PC-3 (cell line): ENCODE data around the gene ADIG. TPM values are rescaled to one million over a fixed set of nuclear protein-coding genes. Genes with fewer than 3 reads are reported as not detected.

Experiments used
- ATAC-seq: fragments of 200-7000 bp; cut with Tn5 transposase; 2 replicates; pipeline ENCODE4 v1.9.1; 2020; ENCODE audit warnings: mild to moderate bottlenecking, moderate library complexity
- BruUV-seq: library from RNA; stranded (reverse); fragments of 400-500 nt; replicated peaks from 2 replicates; lab custom pipeline; 2021; lab: Mats Ljungman, UMichigan
- CTCF ChIA-PET: fragments of 300-600 bp; sonication (Branson Sonifier 250); formaldehyde crosslinking; loops from one replicate; lab custom pipeline; 2022; ENCODE audit warnings: antibody characterized with exemption; lab: Charles Lee
- POLR2A ChIA-PET: fragments of 300-600 bp; sonication (Branson Sonifier 250); formaldehyde crosslinking; loops from one replicate; lab custom pipeline; 2022; ENCODE audit warnings: antibody characterized with exemption; ENCODE audit not compliant: unreplicated experiment; lab: Charles Lee
- DNase-seq: peaks from one replicate; pipeline ENCODE4 v3.0.0-alpha.2; 2015
- H2AFZ ChIP-seq: fragments of 300-600 bp; sonication (generic); 2 replicates; pipeline ENCODE4 v1.6.0; 2016; ENCODE audit warnings: antibody characterized with exemption, low read length
- H3F3A ChIP-seq: fragments of 300-600 bp; sonication (generic); one replicate; pipeline ENCODE4 v1.6.0; 2017; ENCODE audit warnings: antibody characterized with exemption, low read length, control low read depth, mild to moderate bottlenecking; ENCODE audit not compliant: unreplicated experiment
- H3K27ac ChIP-seq: fragments of 300-600 bp; sonication (generic); 2 replicates; pipeline ENCODE4 v1.5.1; 2016; ENCODE audit warnings: mild to moderate bottlenecking, low read length
- H3K27me3 ChIP-seq: fragments of 300-600 bp; sonication (generic); 2 replicates; pipeline ENCODE4 v1.6.1; 2016; ENCODE audit warnings: low read length, mixed read lengths
- H3K36me3 ChIP-seq: fragments of 300-600 bp; sonication (generic); 2 replicates; pipeline ENCODE4 v1.6.1; 2016; ENCODE audit warnings: low read depth, mixed run types, low read length, mixed read lengths
- H3K4me1 ChIP-seq: fragments of 300-600 bp; sonication (generic); 2 replicates; pipeline ENCODE4 v1.5.1; 2016; ENCODE audit warnings: low read length; ENCODE audit not compliant: insufficient read depth
- H3K4me2 ChIP-seq: fragments of 300-600 bp; sonication (generic); 2 replicates; pipeline ENCODE4 v1.6.0; 2016; ENCODE audit warnings: low read length
- H3K4me3 ChIP-seq: fragments of 300-600 bp; sonication (generic); 2 replicates; pipeline ENCODE4 v1.5.1; 2016; ENCODE audit warnings: mild to moderate bottlenecking, low read length, mixed read lengths
- H3K79me2 ChIP-seq: fragments of 300-600 bp; sonication (generic); 2 replicates; pipeline ENCODE4 v1.6.1; 2017; ENCODE audit warnings: low read length, mixed read lengths
- H3K9ac ChIP-seq: fragments of 300-600 bp; sonication (generic); 2 replicates; pipeline ENCODE4 v1.6.0; 2016; ENCODE audit warnings: mild to moderate bottlenecking, low read length
- H3K9me2 ChIP-seq: fragments of 300-600 bp; sonication (generic); replicated peaks from 2 replicates; pipeline ENCODE4 v1.6.1; 2016; ENCODE audit warnings: mixed run types, low read length, mixed read lengths
- H3K9me3 ChIP-seq: fragments of 300-600 bp; sonication (generic); 2 replicates; pipeline ENCODE4 v1.6.1; 2016; ENCODE audit warnings: low read length, mixed read lengths
- H4K20me1 ChIP-seq: fragments of 300-600 bp; sonication (generic); 2 replicates; pipeline ENCODE4 v1.6.1; 2016; ENCODE audit warnings: low read length, mixed read lengths
- EZH2 ChIP-seq: fragments of 300-600 bp; sonication (generic); IDR thresholded peaks from one replicate; pipeline ENCODE4 v1.6.1; 2017; ENCODE audit warnings: antibody characterized with exemption, mild to moderate bottlenecking, low read length; ENCODE audit not compliant: unreplicated experiment
- EZH2phosphoT487 ChIP-seq: fragments of 300-600 bp; sonication (generic); IDR thresholded peaks from 2 replicates; pipeline ENCODE4 v1.6.1; 2018; ENCODE audit warnings: mild to moderate bottlenecking, antibody characterized with exemption, low read length, borderline replicate concordance
- intact Hi-C: fragments of 100-400 bp; cut with micrococcal nuclease; formaldehyde crosslinking; loops from 2 replicates; pipeline ENCODE4 v1.9.0; 2023
- total RNA-seq: library from RNA; depleted of rRNA; stranded (reverse); fragments of >200 nt; gene quantifications from 2 replicates; pipeline ENCODE4 v1.2.3, GENCODE V29; 2014
- TF ChIP-seq, protein P1 (sequence below): fragments of 300-600 bp; sonication (generic); conservative IDR thresholded peaks from 2 replicates; pipeline ENCODE4 v1.5.1; 2017; ENCODE audit warnings: antibody characterized with exemption, low read depth, mild to moderate bottlenecking, low read length

The ADIG gene
- total RNA-seq, 1 experiment from 2014 or later = not detected

DNA sequence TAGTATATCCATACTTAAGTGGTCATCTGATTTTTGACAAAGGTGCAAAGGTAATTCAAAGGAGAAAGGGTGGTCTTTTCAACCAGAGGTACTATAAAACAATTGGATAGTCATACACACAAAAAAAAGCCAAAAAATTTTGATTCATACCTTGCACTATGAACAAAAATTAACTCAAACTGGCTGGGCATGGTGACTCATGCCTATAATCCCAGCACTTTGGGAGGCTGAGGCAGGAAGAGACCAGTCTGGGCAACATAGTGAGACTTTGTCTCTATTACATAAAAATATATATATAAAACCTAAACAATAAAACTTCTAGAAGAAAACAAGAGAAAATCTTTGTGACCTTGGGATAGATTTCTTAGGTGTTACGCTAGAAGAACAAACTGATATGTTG lies 43.8 kb upstream of the ADIG start:
- DNase-seq (no peak), ATAC-seq (peak; percentile 48; the same call in 1 of the 2 replicates)
- Histone ChIP-seq H3K36me3 (peaks cover 68% of the 10 kb centered on the region), H3K4me3 (no peak overlapping the region), H3K9me3 (no peaks in the 10 kb centered on the region), H3K4me2 (no peak overlapping the region), H3K4me1 (no peaks in the 10 kb centered on the region), H3K9me2 (no peaks in the 10 kb centered on the region), H4K20me1 (no peaks in the 10 kb centered on the region), H3K27me3 (no peaks in the 10 kb centered on the region), H2AFZ (no peak overlapping the region), H3K27ac (no peak overlapping the region), H3K9ac (no peak overlapping the region), H3K79me2 (no peaks in the 10 kb centered on the region), H3F3A (no peaks in the 10 kb centered on the region)
- intact Hi-C loops = no loop called here
- no peak for TF ChIP-seq EZH2
- TF ChIP-seq, protein P1, sequence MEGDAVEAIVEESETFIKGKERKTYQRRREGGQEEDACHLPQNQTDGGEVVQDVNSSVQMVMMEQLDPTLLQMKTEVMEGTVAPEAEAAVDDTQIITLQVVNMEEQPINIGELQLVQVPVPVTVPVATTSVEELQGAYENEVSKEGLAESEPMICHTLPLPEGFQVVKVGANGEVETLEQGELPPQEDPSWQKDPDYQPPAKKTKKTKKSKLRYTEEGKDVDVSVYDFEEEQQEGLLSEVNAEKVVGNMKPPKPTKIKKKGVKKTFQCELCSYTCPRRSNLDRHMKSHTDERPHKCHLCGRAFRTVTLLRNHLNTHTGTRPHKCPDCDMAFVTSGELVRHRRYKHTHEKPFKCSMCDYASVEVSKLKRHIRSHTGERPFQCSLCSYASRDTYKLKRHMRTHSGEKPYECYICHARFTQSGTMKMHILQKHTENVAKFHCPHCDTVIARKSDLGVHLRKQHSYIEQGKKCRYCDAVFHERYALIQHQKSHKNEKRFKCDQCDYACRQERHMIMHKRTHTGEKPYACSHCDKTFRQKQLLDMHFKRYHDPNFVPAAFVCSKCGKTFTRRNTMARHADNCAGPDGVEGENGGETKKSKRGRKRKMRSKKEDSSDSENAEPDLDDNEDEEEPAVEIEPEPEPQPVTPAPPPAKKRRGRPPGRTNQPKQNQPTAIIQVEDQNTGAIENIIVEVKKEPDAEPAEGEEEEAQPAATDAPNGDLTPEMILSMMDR = no peak
- TF ChIP-seq EZH2phosphoT487 = no peak
- ChIA-PET CTCF (no interaction called here), POLR2A (no interaction called here)
- no TSS peak for BruUV-seq

DNA sequence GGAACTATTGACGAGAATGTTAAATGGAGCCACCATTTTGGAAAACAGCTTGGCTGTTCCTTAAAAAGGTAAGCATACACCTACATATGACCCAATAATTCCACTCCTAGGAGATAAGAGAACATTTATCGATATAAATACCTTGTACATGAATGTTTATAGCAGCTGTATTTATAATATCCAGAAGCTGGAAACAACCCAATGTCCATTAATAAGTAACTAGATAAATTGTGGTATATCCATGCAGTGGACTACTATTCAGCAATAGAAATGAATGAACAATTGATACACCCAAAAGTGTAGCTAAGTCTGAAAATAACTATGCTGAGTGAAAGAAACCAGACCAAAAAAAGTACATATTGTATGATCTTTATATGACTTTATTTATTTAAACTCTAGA lies 42.2 kb upstream of the ADIG start:
- Histone ChIP-seq H3K9ac (no peak overlapping the region), H3K27ac (no peak overlapping the region), H3K79me2 (no peaks in the 10 kb centered on the region), H3K4me3 (no peak overlapping the region), H3F3A (no peaks in the 10 kb centered on the region), H2AFZ (no peak overlapping the region), H3K36me3 (peaks cover 60% of the 10 kb centered on the region), H3K4me2 (no peak overlapping the region), H4K20me1 (no peaks in the 10 kb centered on the region), H3K9me2 (no peaks in the 10 kb centered on the region), H3K9me3 (no peaks in the 10 kb centered on the region), H3K4me1 (no peaks in the 10 kb centered on the region), H3K27me3 (no peaks in the 10 kb centered on the region)
- intact Hi-C loops = no loop called here
- TF ChIP-seq EZH2 (no peak), EZH2phosphoT487 (no peak)
- TF ChIP-seq, protein P1 = no peak
- ATAC-seq (no peak), DNase-seq (no peak)
- BruUV-seq = no TSS peak
- POLR2A ChIA-PET = no interaction called here
- CTCF ChIA-PET = no interaction called here

DNA sequence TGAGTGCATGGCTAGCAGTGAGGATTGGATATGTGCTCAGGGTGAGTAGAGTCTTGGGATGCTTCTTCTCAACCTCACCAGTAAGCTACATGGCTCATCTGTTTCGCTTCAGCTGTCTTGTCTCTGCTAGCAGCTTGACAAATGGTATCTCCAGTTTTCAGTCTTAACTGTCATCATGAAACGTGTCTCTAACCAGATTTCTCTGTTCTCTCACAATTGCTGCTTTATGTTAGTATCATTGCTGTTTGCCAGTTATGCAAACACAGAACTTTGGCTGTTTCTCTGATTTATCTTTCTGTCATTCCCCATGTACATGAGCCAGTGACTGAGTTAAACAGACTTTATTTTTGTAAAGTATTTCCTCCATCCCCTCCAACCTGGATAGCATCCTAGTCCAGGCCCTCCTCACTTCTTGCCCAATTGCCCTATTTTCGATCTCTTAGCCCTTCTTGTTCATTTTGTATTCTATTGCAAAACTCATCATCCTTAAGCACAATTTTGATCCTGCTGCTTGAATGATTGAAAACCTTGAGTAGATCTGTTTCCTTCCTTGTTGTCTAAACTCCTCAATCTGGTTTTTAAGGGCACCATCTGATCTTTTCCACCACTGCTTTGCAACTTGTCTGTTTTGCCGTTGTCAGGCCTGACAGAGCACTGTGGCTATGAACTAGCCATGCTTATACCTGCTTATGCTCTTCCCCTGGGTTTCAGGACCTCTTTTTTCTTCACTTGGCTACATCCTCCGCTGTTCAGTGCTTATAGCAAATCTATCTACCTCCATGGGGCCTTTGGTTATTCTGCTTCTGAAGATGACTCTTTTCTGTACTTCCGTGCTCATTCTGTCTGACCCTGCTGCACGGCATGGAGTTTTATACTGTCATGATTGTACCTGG lies 37.7 kb upstream of the ADIG start:
- no peak overlapping the region for H3K9ac ChIP-seq
- H2AFZ ChIP-seq = no peak overlapping the region
- ATAC-seq = no peak
- ChIA-PET POLR2A (interaction anchor here (0.5 kb wide), 1 partner anchor 108 kb away, joined by 3 read pairs; the partner anchor contains the start of gene SNHG17), CTCF (no interaction called here)
- H3K27me3 ChIP-seq = no peaks in the 10 kb centered on the region
- peaks cover 45% of the 10 kb centered on the region for H3K36me3 ChIP-seq
- peaks cover 13% of the 10 kb centered on the region for H3K4me1 ChIP-seq
- DNase-seq = no peak
- peaks cover 8% of the 10 kb centered on the region; the same call in 1 of the 2 replicates for H4K20me1 ChIP-seq
- H3K9me2 ChIP-seq = no peaks in the 10 kb centered on the region
- TF ChIP-seq, protein P1 = no peak
- TF ChIP-seq EZH2phosphoT487 (no peak), EZH2 (no peak)
- no peak overlapping the region for H3K4me2 ChIP-seq
- intact Hi-C loops = no loop called here
- no TSS peak for BruUV-seq
- no peaks in the 10 kb centered on the region for H3K9me3 ChIP-seq
- H3K27ac ChIP-seq = no peak overlapping the region
- no peaks in the 10 kb centered on the region for H3F3A ChIP-seq
- H3K4me3 ChIP-seq = no peak overlapping the region
- no peaks in the 10 kb centered on the region for H3K79me2 ChIP-seq
